T-helper 1 cell treated with Interleukin-12 subunit alpha and Interleukin-12 subunit beta and Interleukin-4 antibody, amounts not matched to agents 30 ng/mL and 1 ng/mL, for 36 hours (primary cell): ENCODE data around the gene KCNIP3. TPM values are rescaled to one million over a fixed set of nuclear protein-coding genes. Genes with fewer than 3 reads are reported as not detected.

Experiments used
- total RNA-seq: library from RNA; stranded (reverse); gene quantifications from 2 replicates; pipeline ENCODE4 v1.2.3, GENCODE V29; 2022

The KCNIP3 gene
- total RNA-seq, 1 donor from 2014 or later = not detected

Other genes starting within 250 kb of the KCNIP3 start
- gene MRPS5, start 175.5 kb upstream of the KCNIP3 start, total RNA-seq = 68.8 and 76.8 TPM in 2 replicates
- 9.5 and 10.3 TPM in 2 replicates for gene ZNF514, start 137.5 kb upstream of the KCNIP3 start, total RNA-seq
- 4.1 and 4.2 TPM in 2 replicates for gene ZNF2, start 131.5 kb upstream of the KCNIP3 start, total RNA-seq
- gene ZNF892, start 89.8 kb upstream of the KCNIP3 start, total RNA-seq = 3.2 and 3.9 TPM in 2 replicates
- 0.78 and 1.4 TPM in 2 replicates for gene PROM2, start 22.9 kb upstream of the KCNIP3 start, total RNA-seq
- gene FAHD2A, start 105.4 kb downstream of the KCNIP3 start, total RNA-seq = 27.9 and 31.6 TPM in 2 replicates
- gene TRIM43B, start 187.4 kb downstream of the KCNIP3 start, total RNA-seq = not detected in 2 replicates